Measurements from ENCODE around the gene CARS2.

DNA sequence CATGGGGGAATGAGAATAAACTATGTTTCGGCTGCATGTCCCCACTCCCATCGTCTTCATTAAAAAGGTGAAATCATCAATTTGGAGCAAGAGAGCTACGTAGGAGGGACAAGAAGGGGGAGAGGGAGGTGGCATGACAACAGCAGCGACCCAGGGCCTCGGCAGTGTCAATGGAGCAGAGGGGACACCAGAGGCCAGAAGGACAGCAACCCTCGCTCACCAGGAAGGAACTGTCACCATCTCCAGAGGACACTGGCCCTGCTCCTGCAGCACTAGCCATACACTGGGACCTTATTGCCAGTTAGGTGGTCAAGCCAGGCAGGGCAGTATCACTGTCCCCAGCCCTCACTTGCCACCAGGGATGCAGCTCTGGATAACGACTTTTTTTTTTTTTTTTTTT lies 56.4 kb downstream of the CARS2 start:
- no peak for TF ChIP-seq POLR2A (IDR thresholded peaks at IDR 0.05)
- TF ChIP-seq, protein P1, sequence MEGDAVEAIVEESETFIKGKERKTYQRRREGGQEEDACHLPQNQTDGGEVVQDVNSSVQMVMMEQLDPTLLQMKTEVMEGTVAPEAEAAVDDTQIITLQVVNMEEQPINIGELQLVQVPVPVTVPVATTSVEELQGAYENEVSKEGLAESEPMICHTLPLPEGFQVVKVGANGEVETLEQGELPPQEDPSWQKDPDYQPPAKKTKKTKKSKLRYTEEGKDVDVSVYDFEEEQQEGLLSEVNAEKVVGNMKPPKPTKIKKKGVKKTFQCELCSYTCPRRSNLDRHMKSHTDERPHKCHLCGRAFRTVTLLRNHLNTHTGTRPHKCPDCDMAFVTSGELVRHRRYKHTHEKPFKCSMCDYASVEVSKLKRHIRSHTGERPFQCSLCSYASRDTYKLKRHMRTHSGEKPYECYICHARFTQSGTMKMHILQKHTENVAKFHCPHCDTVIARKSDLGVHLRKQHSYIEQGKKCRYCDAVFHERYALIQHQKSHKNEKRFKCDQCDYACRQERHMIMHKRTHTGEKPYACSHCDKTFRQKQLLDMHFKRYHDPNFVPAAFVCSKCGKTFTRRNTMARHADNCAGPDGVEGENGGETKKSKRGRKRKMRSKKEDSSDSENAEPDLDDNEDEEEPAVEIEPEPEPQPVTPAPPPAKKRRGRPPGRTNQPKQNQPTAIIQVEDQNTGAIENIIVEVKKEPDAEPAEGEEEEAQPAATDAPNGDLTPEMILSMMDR (IDR thresholded peaks at IDR 0.05) = no peak
- no peak for TF ChIP-seq EP300 (IDR thresholded peaks at IDR 0.05)

Data from sigmoid colon (tissue), 4 donors.